GM19468 (cell line): ENCODE data around the gene GLIS1.

Source experiments
- ATAC-seq: cut with Tn5 transposase; IDR thresholded peaks from one replicate; pipeline ENCODE4 v1.9.1; 2021; ENCODE audit warnings: mild to moderate bottlenecking, moderate library complexity, moderate number of reproducible peaks; ENCODE audit not compliant: unreplicated experiment; ENCODE audit errors: extremely low read depth

The GLIS1 gene

GRCh38 chr1:53484705-53485477 lies 254.1 kb downstream of the GLIS1 start:
- ATAC-seq: no peak

- ATAC-seq: no peak
Observed at GRCh38 chr1:53483656-53484055, 255.3 kb downstream of the GLIS1 start.

GRCh38 chr1:53483170-53483569 lies 255.8 kb downstream of the GLIS1 start:
- no peak for ATAC-seq

GRCh38 chr1:53482441-53483153 lies 256.4 kb downstream of the GLIS1 start:
- ATAC-seq: no peak

- ATAC-seq: no peak
Observed at GRCh38 chr1:53481456-53481855, 257.5 kb downstream of the GLIS1 start.

GRCh38 chr1:53480678-53481077 lies 258.3 kb downstream of the GLIS1 start:
- no peak for ATAC-seq

- no peak for ATAC-seq
Observed at GRCh38 chr1:53478502-53478818, 260.5 kb downstream of the GLIS1 start.

- ATAC-seq: no peak
Observed at GRCh38 chr1:53477651-53478501, 261.1 kb downstream of the GLIS1 start.

GRCh38 chr1:53476579-53476978 lies 262.4 kb downstream of the GLIS1 start:
- ATAC-seq: no peak

GRCh38 chr1:53475664-53476063 lies 263.3 kb downstream of the GLIS1 start:
- no peak for ATAC-seq

- no peak for ATAC-seq
Observed at GRCh38 chr1:53473463-53473862, 265.5 kb downstream of the GLIS1 start.

GRCh38 chr1:53471000-53471399 lies 268.0 kb downstream of the GLIS1 start:
- no peak for ATAC-seq

GRCh38 chr1:53470584-53470983 lies 268.4 kb downstream of the GLIS1 start:
- no peak for ATAC-seq

GRCh38 chr1:53470155-53470554 lies 268.8 kb downstream of the GLIS1 start:
- no peak for ATAC-seq

- no peak for ATAC-seq
Observed at GRCh38 chr1:53469373-53469772, 269.6 kb downstream of the GLIS1 start.

- no peak for ATAC-seq
Observed at GRCh38 chr1:53468374-53468773, 270.6 kb downstream of the GLIS1 start.

- ATAC-seq: no peak
Observed at GRCh38 chr1:53467391-53467790, 271.6 kb downstream of the GLIS1 start.

GRCh38 chr1:53465023-53465957 lies 273.7 kb downstream of the GLIS1 start:
- ATAC-seq: no peak

- no peak for ATAC-seq
Observed at GRCh38 chr1:53463961-53464899, 274.7 kb downstream of the GLIS1 start.
